HG03565 (cell line): Measurements from ENCODE around the gene NR2F6.
"Not testable (repeated sequence)": the region's sequence is repeated elsewhere in the genome, so short reads cannot be mapped to it uniquely, and the experiment has no call there.

Source experiments
- ATAC-seq: cut with Tn5 transposase; IDR thresholded peaks from one replicate; pipeline ENCODE4 v1.9.1; 2021; ENCODE audit warnings: mild to moderate bottlenecking, moderate library complexity; ENCODE audit not compliant: unreplicated experiment

Gene NR2F6

GRCh38 chr19:17245535-17245984, at the start of gene NR2F6:
TSS of gene NR2F6 (minus strand) at chr19:17245919. CDS start at chr19:17245220, 699 bp downstream.
- ATAC-seq: no peak

GRCh38 chr19:17294051-17294891, 48.6 kb upstream of the NR2F6 start:
- no peak for ATAC-seq

- no peak for ATAC-seq
Measured at GRCh38 chr19:17293605-17294004, 47.9 kb upstream of the NR2F6 start.

- no peak for ATAC-seq
Measured at GRCh38 chr19:17292301-17293074, 46.8 kb upstream of the NR2F6 start.

GRCh38 chr19:17289489-17289888, 43.8 kb upstream of the NR2F6 start:
- ATAC-seq: no peak

- no peak for ATAC-seq
Measured at GRCh38 chr19:17286752-17287151, 41.0 kb upstream of the NR2F6 start.

- no peak for ATAC-seq
Measured at GRCh38 chr19:17286263-17286662, 40.5 kb upstream of the NR2F6 start.

GRCh38 chr19:17285415-17286135, 39.9 kb upstream of the NR2F6 start:
- ATAC-seq: no peak

GRCh38 chr19:17283504-17283996, 37.8 kb upstream of the NR2F6 start:
- no peak for ATAC-seq

GRCh38 chr19:17282488-17283125, 36.9 kb upstream of the NR2F6 start:
- peak; percentile 71 for ATAC-seq

- no peak for ATAC-seq
Measured at GRCh38 chr19:17281391-17282304, 35.9 kb upstream of the NR2F6 start, which contains the start of gene ANKLE1. TSS of gene ANKLE1 (plus strand) at chr19:17281901. CDS start at chr19:17281921, 20 bp downstream.

- no peak for ATAC-seq
Measured at GRCh38 chr19:17279436-17279835, 33.7 kb upstream of the NR2F6 start.

GRCh38 chr19:17275441-17276175, 29.9 kb upstream of the NR2F6 start:
- ATAC-seq: no peak

- ATAC-seq: not testable (repeated sequence)
Measured at GRCh38 chr19:17274892-17275291, 29.2 kb upstream of the NR2F6 start.

GRCh38 chr19:17268754-17269153, 23.0 kb upstream of the NR2F6 start:
- no peak for ATAC-seq

GRCh38 chr19:17266975-17267788, 21.5 kb upstream of the NR2F6 start, which contains the start of gene BABAM1:
TSS of gene BABAM1 (plus strand) at chr19:17267443. CDS start at chr19:17268807, 1,364 bp downstream.
- ATAC-seq: peak; percentile 80

- ATAC-seq: peak; percentile 21
Measured at GRCh38 chr19:17266589-17266974, 20.9 kb upstream of the NR2F6 start.

GRCh38 chr19:17266026-17266425, 20.3 kb upstream of the NR2F6 start:
- no peak for ATAC-seq
